NCI-H2227 (cell line): Measurements from ENCODE around the gene SMIM41.

ENCODE experiments used
- DNase-seq: peaks from one replicate; lab custom pipeline; 2025; ENCODE audit not compliant: unreplicated experiment; lab: John Stamatoyannopoulos, UW

Gene SMIM41

DNA sequence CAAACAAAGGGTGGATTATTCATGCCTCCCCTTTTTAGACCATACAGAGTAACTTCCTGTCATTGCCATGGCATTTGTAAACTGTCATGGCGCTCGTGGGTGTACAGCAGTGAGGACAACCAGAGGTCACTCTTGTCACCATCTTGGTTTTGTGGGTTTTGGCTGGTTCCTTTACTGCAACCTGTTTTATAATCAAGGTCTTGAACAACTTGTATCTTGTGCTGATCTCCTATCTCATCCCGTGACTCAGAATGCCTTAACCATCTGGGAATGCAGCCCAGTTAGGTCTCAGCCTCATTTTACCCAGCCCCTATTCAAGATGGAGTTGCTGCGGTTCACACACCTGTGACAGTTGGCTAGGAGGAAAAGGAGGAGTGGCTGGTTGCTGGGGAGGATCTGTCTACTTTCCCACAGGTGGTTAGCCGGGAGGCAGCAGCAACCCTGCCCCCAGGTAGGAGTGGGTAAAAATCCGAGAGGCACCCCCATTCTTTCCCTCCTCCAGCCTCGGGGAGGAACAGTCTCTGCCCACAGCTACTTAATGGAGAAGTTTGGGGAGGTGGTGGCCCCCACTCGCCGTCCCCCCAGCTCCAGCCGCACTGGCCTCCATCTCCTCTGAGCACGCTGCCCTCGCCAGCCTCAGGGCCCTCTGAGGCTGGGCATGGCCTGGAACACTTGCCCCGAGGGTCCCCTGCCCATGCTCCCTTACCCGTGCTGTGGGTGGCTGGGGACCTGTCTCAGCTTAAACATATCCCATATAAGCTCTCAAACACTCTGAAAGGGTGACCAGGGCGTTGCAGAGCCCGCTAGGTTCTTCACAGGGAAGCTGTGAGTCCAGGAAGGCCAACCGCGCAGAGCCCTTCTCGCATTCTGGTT lies 41.7 kb downstream of the SMIM41 start:
- DNase-seq = no peak

DNA sequence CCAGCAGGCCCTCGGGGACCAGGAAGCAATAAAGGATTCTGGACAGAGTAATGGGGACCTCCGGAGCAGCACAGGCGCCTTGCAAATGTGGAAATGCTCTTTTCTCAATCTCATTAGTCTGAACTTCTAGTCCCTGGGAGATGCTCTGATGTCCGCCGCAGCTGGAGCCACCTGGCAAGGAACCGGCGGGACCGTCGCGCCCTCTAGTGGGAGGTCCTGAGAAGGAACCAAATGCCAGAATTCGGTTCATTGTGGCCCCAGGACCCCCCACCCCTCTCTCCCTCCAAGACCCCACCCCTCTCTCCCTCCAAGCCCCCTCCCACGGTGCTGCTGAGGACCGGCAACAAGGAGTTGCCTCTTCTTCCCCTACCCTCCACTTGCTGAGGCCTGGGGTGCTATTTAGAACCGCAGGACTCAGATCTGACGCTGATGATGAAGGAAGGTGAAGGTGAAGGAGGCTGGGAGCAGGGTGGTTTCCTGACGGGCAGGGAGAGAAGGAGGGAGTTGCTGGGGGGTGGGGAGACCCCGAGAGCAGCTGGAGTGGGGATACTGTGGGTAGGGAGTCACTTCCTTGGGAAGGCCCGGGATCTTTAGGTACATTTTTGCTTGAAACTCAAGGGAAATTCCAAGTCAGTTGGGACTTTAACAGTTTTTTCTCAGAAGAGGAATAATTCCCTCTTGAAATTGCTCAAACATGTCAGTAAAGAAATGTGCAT lies 42.5 kb downstream of the SMIM41 start:
- DNase-seq = peak; percentile 30

DNA sequence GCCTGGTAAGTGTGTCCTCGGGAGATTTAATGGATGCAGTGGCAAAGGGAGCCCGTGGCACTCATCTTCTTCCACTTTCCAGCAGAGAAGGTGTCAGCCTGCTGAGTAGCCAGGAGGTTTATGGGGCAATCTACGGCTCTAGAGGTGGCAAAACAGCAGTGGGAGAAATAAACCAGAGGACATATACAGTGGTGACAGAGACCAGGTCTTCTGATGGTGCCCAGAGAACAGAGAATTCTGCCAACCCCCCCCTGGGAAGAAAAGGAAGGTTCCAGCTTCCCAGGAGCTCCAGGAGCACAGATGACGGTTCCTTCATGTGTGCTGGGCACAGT lies 43.0 kb downstream of the SMIM41 start:
- DNase-seq = no peak

DNA sequence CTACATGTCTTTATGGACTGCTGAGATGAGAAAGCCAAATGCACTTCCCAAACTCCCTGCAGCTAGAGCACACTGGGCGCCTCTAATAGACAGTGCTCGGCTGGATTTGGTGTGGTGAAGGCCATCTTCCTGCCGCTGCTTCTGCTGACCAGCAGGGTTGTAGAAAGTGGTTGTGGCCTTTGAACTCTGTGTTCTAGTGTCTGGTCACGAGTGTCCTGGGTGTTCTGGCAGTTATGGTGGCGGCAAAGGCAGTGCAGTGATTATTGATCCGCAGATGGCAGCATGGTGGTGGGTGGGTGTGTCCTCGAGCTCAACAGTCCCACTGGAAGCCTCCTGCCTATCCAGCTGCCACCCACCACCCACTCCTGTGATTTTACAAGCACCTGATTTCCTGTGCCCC lies 43.4 kb downstream of the SMIM41 start:
- DNase-seq = no peak

DNA sequence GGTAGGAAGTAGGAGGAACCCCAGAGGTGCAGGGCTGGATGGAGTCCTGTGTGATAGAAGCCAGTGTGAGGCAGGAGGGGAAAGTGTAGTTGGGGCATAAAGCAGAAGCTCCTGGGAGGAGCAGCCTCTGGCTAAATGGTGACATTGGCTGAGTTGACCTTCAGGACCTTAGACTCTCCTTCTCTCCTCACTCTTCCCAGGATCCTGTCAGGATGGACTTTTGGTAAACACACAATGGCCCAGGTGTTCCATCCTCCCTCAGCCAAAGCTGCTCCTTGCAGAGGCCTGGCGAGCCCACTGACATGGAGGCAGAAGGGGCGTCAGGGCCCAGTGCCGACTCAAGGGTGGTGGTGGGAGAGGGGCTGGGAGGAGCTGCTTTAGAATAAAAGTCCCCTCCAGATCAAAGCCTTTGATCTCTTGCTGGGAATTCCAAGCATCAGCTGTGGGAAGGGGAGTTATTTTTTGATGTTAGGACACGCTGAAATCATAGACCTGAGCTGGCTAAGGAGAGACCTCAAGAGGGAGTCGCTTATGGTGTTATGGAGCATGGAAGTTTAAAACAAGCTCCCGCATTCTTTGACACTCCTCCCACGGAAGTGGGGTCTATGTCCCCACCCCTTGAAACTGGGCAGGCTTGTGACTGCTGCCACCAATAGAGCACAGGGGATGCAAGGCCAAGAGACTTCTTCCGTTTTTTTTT lies 44.1 kb downstream of the SMIM41 start:
- DNase-seq = no peak

GRCh38 chr12:52125476-52125900 lies 46.0 kb downstream of the SMIM41 start:
- DNase-seq = no peak

- DNase-seq = no peak
These were observed 46.6 kb downstream of the SMIM41 start for GRCh38 chr12:52126050-52126604.

GRCh38 chr12:52126605-52127578 lies 47.4 kb downstream of the SMIM41 start:
- no peak for DNase-seq

DNA sequence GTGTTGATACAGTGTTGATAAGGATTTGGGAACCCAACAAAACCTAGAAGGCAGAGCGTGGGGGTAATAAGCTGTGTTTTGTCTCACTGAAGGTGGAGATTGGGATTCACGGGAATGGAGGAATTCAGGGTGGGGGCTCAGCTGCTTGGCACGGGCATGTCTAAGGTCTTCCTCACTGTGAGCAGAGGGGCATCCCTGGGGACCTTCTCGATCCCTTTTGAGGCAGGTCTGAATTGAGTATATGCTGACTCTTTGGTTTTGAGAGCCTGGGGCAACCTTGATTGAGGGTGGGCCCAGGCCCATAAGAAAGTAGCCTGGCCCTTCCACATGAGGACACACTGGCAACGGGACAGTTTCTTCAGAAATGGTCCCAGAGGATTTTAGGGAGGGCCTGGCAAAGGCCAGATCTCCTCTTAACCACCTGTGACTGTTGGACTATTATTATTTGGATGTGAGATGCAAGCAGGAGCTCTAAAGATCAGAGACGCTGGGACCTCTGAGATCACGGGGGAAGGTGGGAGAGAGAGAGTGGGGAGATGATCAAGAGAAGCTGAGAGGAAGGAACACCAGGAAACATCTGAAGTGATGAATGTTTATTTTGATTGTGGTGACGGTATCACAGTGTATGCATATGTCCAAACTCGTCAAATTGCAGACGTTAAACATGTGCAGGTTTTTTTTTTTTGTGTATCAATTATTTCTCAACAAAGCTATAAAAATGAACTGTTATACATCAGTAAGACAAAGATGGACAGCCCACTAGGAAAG lies 48.4 kb downstream of the SMIM41 start:
- DNase-seq = no peak

DNA sequence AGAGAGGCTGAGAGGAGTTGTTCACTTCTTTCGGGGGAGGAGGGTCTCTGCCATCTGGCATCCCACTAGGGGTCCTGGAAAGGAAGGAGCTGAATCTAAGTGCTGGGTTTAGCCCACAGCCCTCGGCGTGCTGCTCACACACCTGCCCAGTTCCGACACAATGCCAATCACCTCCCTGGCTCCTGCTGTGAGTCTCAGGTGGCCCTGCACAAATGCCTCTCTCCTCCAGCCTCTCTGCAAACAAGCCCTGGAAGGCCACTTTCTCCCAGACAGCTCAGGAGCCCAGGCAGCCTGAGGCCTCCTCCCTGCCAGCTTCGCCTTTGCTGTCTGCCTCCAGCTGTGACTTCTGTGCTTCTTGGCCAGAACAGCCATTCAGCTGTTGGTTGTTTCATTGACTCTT lies 51.2 kb downstream of the SMIM41 start:
- peak; percentile 59 for DNase-seq

DNA sequence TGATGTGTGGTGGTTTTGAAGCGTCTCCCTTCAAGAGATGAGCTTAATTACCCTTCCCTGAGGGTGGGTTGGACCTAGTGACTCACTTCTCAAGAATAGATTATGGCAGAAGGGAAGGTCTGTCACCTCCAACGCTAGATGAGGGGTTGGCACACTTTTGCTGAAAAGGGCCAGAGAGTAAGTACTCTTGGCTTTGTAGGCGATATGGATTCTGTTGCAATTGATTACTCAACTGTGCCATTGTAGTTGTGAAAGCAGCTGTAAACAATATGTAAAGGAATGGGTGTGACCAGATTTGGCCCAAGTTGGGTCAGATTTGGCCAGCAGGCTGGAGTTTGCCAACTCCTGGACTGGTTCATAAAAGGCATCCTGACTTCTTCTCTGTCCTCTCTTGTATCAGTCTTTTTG lies 53.3 kb downstream of the SMIM41 start:
- DNase-seq = no peak

DNA sequence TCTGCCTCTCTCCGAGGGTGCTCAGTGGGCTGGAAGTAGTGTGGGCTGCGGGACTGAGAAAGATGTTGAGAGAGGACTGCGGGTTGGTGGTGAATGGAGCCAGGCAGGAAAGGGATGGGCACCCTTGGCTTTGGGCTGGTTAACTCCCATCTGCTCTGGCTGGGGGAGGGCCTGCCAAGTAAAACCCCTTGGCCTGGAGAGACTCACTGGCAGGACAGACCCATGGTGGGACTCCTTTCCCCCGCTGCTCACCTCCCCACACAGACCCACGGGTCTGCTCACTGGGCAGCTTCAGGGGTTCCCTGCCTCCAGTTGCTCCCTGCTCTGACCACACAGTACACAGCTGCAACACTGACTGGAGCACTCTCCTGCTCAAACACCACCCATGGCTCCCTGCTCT lies 58.2 kb downstream of the SMIM41 start:
- no peak for DNase-seq

GRCh38 chr12:52139147-52139546 lies 59.6 kb downstream of the SMIM41 start:
- no peak for DNase-seq

GRCh38 chr12:52139579-52140062 lies 60.1 kb downstream of the SMIM41 start:
- peak; percentile 11 for DNase-seq

DNA sequence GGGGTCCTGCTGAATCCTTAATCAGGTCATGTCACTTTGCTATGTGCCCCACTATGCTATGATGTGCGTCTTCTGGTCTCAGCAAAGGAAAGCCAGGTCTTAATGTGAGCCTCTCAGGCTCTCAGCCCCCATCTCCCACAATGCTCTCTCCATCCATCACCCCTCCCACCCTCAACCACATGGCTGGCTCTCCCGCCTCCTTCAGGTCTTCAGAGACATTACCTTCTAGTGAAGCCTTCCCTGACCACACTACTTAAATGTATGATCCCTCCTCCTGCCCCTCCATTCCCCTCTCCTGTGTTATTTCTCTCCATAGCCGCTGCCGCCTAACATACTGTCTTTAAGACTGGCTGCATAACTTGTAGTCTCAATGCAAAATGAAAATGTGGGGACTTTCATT lies 61.8 kb downstream of the SMIM41 start:
- no peak for DNase-seq

GRCh38 chr12:52141875-52142274 lies 62.4 kb downstream of the SMIM41 start:
- no peak for DNase-seq

DNA sequence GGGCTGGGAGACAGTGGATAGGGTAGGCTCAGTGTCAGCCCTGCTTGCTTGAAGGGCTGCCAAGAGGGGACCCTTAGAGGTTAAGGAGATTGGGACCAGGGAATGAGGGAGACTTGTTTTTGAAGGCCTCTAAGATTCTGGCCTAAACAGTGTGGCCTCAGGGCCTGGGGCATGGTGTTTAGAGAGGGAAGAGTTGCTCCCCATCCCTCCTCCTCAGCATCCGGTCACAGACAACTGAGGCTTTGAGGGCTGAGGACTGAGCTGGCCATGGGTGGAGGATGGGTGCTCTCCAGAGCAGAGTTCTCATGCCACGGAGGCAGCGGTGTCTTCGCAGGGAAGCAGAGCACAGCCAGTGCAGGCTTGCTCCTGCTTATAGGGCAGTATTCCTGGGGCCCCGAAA lies 62.9 kb downstream of the SMIM41 start:
- DNase-seq = no peak

DNA sequence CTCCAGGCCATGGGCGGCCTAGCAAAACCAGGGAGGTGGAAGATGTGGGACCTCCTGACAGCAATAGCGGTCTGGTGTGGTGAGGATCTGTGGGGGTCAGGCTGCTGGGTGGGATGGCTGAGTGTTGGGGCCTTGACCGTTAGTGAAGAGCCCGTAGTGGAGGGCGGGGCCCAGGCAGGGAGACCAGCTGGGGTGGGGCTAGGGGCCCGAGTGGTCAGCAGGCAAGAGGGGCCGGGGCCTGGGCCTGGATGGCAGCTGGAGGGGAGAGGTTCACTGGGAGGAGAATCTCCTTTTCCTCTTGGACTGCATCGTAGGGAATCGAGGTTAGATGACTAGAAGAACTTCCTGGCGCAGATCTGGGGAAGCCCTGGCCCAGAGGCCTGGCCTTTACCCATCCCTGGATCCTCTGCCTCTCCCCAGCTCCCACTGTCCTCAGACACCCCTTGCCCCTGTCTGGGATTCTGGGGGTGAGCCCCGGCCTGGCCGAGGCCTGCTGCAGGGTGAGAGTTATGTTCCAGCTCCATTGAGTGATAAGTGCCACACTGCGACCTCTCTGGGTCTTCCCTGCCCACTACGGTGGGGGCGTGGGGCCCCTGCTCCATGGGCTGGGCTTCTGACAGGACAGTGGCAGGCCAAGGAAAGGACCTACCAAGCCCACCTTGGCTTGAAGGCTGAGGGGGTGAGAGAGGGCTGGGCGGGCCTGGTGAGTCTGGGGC lies 65.2 kb downstream of the SMIM41 start:
- DNase-seq = no peak
